Measurements from ENCODE around the gene GIPR.
"Not testable (repeated sequence)": the region's sequence is repeated elsewhere in the genome, so short reads cannot be mapped to it uniquely, and the experiment has no call there.

The GIPR gene

GRCh38 chr19:45692187-45693105 lies 24.4 kb downstream of the GIPR start, which contains the start of gene QPCTL:
TSS of gene QPCTL (plus strand) at chr19:45692666. CDS start at chr19:45692704, 38 bp downstream.
- peak; percentile 99 for DNase-seq

GRCh38 chr19:45693106-45693788 lies 25.2 kb downstream of the GIPR start:
- peak; percentile 80 for DNase-seq

- DNase-seq = no peak
Measured at GRCh38 chr19:45701676-45702075, 33.7 kb downstream of the GIPR start.

- DNase-seq = no peak
Measured at GRCh38 chr19:45705115-45705514, 37.1 kb downstream of the GIPR start.

- no peak for DNase-seq
Measured at GRCh38 chr19:45705710-45706415, 37.8 kb downstream of the GIPR start.

GRCh38 chr19:45710356-45711130 lies 42.5 kb downstream of the GIPR start:
- no peak for DNase-seq

GRCh38 chr19:45711851-45712698 lies 44.1 kb downstream of the GIPR start:
- no peak for DNase-seq

GRCh38 chr19:45712699-45713067 lies 44.7 kb downstream of the GIPR start:
- no peak for DNase-seq

GRCh38 chr19:45713141-45713540 lies 45.1 kb downstream of the GIPR start:
- no peak for DNase-seq

- DNase-seq = no peak
Measured at GRCh38 chr19:45715139-45715538, 47.1 kb downstream of the GIPR start.

- DNase-seq = no peak
Measured at GRCh38 chr19:45716359-45717130, 48.5 kb downstream of the GIPR start.

- peak; percentile 99 for DNase-seq
Measured at GRCh38 chr19:45717131-45717982, 49.3 kb downstream of the GIPR start.

- DNase-seq = no peak
Measured at GRCh38 chr19:45717983-45718650, 50.1 kb downstream of the GIPR start.

GRCh38 chr19:45720065-45720464 lies 52.0 kb downstream of the GIPR start:
- DNase-seq = not testable (repeated sequence)

- DNase-seq = not testable (repeated sequence)
Measured at GRCh38 chr19:45728683-45729082, 60.7 kb downstream of the GIPR start.

- DNase-seq = peak; percentile 12
Measured at GRCh38 chr19:45729800-45730290, 61.8 kb downstream of the GIPR start.

GRCh38 chr19:45730368-45731288 lies 62.6 kb downstream of the GIPR start, which contains the start of gene FBXO46:
TSS of gene FBXO46 (minus strand) at chr19:45730896. CDS start at chr19:45713495, 17,401 bp downstream.
- DNase-seq = peak; percentile 98

All from activated CD4-positive, alpha-beta T cell treated with anti-CD3 and anti-CD28 coated beads, Interleukin-2, amount 50 U/mL, for 16 hours (primary cell).